ENCODE measurements around the gene FAM156B. TPM values are rescaled to one million over a fixed set of nuclear protein-coding genes. Genes with fewer than 3 reads are reported as not detected.
"Not testable (repeated sequence)": the region's sequence is repeated elsewhere in the genome, so short reads cannot be mapped to it uniquely, and the experiment has no call there.

FAM156B gene
- polyA plus RNA-seq, 1 donor from 2014 or later = 7.4 TPM

DNA sequence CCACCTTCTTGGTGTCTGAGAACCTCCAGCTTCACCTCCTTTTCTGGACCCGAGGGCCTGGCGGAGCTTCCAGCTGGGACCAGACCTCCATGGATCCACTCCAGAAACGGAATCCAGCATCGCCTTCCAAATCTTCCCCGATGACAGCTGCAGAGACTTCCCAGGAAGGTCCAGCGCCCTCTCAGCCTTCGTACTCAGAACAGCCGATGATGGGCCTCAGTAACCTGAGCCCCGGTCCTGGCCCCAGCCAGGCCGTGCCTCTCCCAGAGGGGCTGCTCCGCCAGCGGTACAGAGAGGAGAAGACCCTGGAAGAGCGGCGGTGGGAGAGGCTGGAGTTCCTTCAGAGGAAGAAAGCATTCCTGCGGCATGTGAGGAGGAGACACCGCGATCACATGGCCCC, 10.0 kb downstream of the FAM156B start:
- H3K36me3 Mint-ChIP-seq, H3K9me3 Mint-ChIP-seq, H3K27ac Mint-ChIP-seq: not testable (repeated sequence)

DNA sequence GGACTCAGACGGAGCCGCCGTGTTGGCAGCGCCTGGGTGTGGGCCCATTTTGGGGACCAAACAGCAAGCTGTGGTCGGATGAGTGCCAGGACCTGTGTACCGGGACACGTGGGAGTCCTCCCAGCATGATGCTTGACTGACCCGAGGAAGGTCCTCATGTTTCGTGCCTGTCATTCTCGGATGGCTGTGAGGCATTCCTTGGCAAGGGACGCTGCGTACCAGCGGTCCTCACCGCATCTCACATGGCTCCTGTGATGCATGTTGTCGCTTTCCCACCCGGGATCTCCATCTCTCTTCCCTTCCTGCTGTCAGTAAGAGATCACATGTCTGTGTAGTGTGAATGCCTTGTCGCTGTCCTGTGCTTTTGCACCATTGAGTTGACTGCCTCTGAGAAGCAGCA, 10.8 kb downstream of the FAM156B start:
- not testable (repeated sequence) for H3K4me3 Mint-ChIP-seq, H3K27me3 Mint-ChIP-seq, H3K27ac Mint-ChIP-seq, H3K36me3 Mint-ChIP-seq, H3K9me3 Mint-ChIP-seq, H3K4me1 Mint-ChIP-seq

More for the DNA sequence above, 10.0 kb downstream of the FAM156B start:
- H3K4me3 Mint-ChIP-seq, H3K4me1 Mint-ChIP-seq, H3K27me3 Mint-ChIP-seq: not testable (repeated sequence)

DNA sequence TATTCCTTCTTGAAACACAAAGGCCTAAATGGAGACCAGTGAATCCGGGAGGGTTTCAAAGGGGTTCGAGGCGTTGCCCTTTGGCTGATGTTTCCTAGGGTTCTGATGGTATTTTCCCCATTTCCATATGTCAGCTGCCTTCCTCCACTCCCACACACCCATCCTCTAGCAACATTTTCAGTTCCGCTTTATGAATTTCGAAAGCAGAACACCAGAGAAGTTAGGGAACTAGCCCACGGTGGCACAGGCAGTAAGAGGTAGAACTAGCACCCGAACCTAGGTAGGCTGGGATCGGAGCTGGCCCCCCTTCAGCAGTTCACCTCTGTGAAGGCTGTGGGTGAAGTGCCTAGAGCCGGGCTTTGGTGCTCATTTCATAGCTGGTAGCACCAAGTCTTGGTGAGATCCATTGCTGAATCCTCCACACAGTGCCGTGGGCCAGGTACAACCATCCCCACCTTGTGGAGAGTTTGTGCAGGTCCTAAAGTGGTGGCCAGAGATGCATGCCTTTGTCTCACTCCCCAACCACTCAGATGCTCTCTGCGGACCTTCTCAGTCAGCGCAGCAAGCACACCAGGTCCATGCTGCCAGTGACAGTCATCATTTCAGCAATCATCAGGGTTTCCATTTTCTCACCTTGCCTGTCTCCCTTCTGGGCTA, 12.3 kb downstream of the FAM156B start:
- H3K9me3 Mint-ChIP-seq, H3K27ac Mint-ChIP-seq, H3K4me3 Mint-ChIP-seq, H3K27me3 Mint-ChIP-seq, H3K36me3 Mint-ChIP-seq, H3K4me1 Mint-ChIP-seq: not testable (repeated sequence)

DNA sequence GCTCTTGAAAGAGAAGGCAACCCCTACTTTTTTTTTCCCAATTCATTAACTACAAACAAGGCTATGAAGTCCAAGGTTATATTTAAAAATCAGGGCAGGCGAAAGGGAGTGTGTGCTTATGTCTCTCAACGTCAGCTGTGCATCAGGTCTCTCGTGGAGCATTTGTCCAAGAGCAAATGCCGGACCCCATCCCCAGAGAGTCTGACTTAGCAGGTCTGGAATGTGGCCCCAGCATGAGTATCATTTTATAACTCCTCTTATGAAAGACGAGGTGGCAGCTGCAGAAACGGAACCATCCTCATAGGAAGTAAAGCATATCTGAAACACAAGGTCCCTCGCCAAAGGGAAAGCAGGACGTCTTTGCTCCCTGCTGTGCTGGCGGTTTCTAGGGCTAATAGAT, 16.6 kb downstream of the FAM156B start:
- H3K4me3 Mint-ChIP-seq, H3K36me3 Mint-ChIP-seq, H3K4me1 Mint-ChIP-seq, H3K9me3 Mint-ChIP-seq, H3K27me3 Mint-ChIP-seq, H3K27ac Mint-ChIP-seq: not testable (repeated sequence)

DNA sequence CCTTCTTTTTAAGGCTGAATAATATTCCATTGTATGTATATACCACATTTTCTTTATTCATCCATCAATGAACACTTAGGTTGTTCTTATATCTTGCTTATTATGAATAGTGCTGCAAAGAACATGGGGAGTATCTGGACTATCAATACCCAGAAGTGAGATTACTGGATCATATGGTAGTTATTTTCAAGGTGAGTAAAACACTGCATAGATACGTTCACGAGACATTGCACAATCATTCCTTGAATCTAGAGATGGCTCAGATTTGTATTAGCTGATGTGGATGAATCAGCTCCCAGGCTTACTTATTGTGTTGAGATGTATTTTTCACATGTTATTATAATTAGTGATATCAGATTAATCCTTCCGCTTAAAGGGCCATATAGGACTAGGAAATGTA, 17.6 kb downstream of the FAM156B start:
- not testable (repeated sequence) for H3K4me1 Mint-ChIP-seq, H3K9me3 Mint-ChIP-seq, H3K36me3 Mint-ChIP-seq, H3K4me3 Mint-ChIP-seq, H3K27ac Mint-ChIP-seq, H3K27me3 Mint-ChIP-seq

DNA sequence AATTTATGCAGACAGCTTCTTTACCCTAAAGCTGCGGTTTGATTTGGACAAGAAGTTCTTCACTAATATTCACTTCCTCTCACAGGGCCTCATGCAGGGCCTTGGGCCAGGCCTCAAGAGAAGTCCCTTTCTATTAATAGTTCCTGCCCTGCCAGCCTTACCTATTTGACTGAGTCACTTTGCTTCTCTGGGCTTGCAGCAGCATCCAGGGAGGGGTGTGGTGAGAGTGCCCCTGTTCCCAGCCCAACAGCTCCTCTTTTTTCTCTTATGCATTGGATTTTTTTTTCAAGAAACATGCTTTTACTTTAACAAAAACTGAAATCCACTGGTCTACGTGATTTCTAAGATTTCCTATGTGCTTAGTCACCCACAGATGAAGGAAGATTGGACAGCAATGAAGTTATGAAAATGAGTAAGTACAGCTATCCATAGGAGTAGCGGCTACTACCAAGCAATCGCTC, 26.7 kb downstream of the FAM156B start:
- Mint-ChIP-seq H3K4me1 (peaks cover 14 to 29% (median 24%) of the 10 kb centered on the region in 3 donors), H3K27me3 (no peaks in the 10 kb centered on the region), H3K4me3 (peak overlapping the region in 3 of 4 donors; percentile 46 to 81 (median 75)), H3K36me3 (no peaks in the 10 kb centered on the region), H3K9me3 (no peaks in the 10 kb centered on the region), H3K27ac (peak overlapping the region; percentile 72 to 91 (median 82))

DNA sequence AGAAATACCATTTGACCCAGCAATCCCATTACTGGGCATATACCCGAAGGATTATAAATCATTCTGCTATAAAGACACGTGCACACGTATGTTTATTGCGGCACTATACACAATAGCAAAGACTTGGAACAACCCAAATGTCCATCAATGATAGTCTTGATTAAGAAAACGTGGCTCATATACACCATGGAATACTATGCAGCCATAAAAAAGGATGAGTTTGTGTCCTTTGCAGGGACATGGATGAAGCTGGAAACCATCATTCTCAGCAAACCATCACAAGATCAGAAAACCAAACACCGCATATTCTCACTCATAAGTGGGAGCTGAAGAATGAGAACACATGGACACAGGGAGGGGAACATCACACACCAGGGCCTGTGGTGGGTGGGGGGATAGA, 33.1 kb downstream of the FAM156B start:
- Mint-ChIP-seq H3K27ac (peak overlapping the region in 1 of 3 donors; percentile 29), H3K4me1 (peaks cover 7 to 14% (median 10%) of the 10 kb centered on the region in 3 donors), H3K4me3 (peak overlapping the region in 1 of 4 donors; percentile 22)
- H3K27me3 Mint-ChIP-seq, H3K9me3 Mint-ChIP-seq, H3K36me3 Mint-ChIP-seq: not testable (repeated sequence)

DNA sequence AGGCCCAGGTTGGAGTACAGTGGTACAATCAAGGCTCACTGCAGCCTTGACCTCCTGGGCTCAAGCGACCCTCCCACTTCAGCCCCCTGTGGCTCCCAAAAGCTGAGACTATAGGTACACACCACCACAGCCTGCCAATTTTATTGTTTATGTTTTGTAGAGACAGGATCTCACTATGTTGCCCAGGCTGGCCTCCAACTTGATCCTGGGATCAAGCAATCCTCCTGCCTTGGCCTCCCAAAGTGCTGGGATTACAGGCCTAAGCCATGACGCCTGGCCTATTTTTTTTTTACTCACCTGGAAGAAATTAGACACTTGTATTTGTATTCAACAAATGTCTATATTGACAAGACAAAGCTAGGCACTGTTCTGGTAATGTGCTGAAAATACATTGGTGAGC, 36.1 kb downstream of the FAM156B start:
- Mint-ChIP-seq H3K27me3 (peaks cover 8% of the 10 kb centered on the region), H3K9me3 (no peaks in the 10 kb centered on the region), H3K4me3 (peak overlapping the region in 2 of 4 donors; percentile 41 to 96), H3K4me1 (peaks cover 9 to 19% (median 10%) of the 10 kb centered on the region in 3 donors), H3K36me3 (no peaks in the 10 kb centered on the region), H3K27ac (peak overlapping the region in 1 of 3 donors; percentile 73)

DNA sequence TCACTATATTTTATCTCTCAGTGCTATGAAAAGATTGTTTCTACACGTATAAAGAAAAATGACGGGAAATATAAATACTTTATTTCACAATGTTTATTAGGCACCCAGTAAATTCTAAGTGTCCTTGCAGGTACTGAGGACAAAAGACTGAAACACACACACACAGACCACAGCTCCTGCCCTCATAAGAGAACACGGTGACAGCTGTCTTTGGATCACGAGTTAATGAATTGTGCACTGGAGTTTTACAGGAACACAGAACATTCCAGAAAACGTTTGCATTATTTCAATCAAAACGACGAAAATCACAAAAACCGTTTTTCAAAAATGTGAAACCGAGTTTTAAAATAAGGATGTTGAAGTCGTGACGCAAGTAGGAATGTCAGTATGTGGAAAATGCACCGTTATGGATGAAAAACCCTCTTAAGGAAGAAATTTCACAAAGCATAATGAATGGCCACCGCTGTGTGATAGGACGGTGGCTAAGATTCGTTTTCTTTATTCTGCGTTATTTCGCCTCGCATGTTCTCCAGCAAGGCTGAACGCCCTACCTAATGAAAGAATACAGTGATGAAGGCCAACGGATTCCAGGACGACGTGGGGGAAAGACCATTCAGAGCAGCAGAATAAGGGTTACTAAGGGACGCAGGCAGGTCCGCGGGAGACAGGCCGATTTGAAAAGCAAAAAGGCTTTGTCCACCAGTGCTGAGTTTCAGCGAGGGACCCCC, 37.0 kb downstream of the FAM156B start:
- Mint-ChIP-seq H3K9me3 (no peaks in the 10 kb centered on the region), H3K4me3 (peak overlapping the region; percentile 91 to 98 (median 96)), H3K36me3 (no peaks in the 10 kb centered on the region), H3K27me3 (peaks cover 8% of the 10 kb centered on the region), H3K4me1 (peaks cover 9 to 15% (median 10%) of the 10 kb centered on the region in 3 donors), H3K27ac (peak overlapping the region; percentile 97 to 100 (median 99))

DNA sequence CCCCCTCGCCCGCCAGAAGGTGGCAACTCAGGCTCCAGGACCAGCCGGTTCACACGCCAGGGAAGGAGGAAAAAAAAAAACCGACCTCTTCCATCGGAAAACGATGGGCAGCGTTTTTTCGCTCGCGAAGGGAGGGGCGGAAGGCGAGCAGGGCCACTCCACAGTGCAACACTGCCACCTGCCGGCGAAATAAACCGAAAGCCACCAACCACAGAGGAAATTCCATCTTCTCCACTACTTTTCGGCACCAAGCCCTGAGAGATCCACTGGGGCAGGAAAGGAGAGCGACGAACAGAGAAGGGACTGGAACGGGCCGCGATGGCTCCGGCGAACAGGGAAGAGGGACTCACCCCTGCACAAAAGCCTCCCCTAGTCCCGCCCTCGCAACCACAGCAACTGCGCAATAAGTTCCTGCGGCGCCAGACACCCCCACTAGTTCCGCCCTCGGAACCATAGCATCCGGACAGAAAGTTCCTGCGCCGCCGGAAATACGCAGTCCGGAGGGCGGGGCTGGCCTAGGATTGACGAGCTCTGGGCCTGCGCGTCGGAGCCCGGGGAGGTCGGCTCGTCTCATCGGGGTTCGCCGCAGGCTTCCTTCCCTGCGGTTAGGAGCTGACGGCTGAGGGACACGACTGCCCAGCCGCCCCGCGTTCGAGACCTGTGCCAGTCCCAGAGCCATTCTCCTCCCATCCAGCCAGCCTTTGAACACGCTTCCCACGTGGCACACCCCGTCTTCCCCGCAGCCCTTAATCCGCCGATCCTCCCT, 37.8 kb downstream of the FAM156B start:
- Mint-ChIP-seq H3K36me3 (no peaks in the 10 kb centered on the region), H3K4me1 (peaks cover 9 to 15% (median 10%) of the 10 kb centered on the region in 3 donors), H3K4me3 (peak overlapping the region; percentile 91 to 98 (median 96)), H3K27me3 (peaks cover 8% of the 10 kb centered on the region), H3K9me3 (no peaks in the 10 kb centered on the region), H3K27ac (peak overlapping the region; percentile 97 to 100 (median 99))

DNA sequence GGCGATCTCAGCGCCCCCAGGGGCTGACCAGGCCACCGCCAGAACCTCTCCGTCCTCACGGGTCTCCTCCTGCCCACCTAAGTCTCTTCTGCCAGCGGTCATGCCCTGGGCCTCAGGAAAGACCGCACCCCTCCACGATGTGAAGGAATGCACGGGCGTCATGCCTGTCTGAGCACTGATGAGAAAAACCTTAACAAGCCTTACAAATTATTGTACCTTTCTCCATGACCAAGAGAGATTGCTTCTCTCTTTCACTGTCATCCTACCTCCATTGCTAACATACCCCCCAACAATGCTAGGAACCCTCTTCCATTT, 38.3 kb downstream of the FAM156B start:
- H3K36me3 Mint-ChIP-seq, H3K9me3 Mint-ChIP-seq, H3K27me3 Mint-ChIP-seq: not testable (repeated sequence)
- Mint-ChIP-seq H3K4me1 (peaks cover 9 to 15% (median 10%) of the 10 kb centered on the region in 3 donors), H3K4me3 (peak overlapping the region; percentile 91 to 98 (median 96)), H3K27ac (peak overlapping the region; percentile 97 to 100 (median 99))

DNA sequence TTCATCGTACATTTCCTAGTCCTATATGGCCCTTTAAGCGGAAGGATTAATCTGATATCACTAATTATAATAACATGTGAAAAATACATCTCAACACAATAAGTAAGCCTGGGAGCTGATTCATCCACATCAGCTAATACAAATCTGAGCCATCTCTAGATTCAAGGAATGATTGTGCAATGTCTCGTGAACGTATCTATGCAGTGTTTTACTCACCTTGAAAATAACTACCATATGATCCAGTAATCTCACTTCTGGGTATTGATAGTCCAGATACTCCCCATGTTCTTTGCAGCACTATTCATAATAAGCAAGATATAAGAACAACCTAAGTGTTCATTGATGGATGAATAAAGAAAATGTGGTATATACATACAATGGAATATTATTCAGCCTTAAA, 43.6 kb downstream of the FAM156B start:
- not testable (repeated sequence) for H3K4me1 Mint-ChIP-seq, H3K9me3 Mint-ChIP-seq, H3K36me3 Mint-ChIP-seq, H3K27ac Mint-ChIP-seq, H3K4me3 Mint-ChIP-seq, H3K27me3 Mint-ChIP-seq

DNA sequence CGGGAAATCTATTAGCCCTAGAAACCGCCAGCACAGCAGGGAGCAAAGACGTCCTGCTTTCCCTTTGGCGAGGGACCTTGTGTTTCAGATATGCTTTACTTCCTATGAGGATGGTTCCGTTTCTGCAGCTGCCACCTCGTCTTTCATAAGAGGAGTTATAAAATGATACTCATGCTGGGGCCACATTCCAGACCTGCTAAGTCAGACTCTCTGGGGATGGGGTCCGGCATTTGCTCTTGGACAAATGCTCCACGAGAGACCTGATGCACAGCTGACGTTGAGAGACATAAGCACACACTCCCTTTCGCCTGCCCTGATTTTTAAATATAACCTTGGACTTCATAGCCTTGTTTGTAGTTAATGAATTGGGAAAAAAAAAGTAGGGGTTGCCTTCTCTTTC, 44.6 kb downstream of the FAM156B start:
- not testable (repeated sequence) for H3K9me3 Mint-ChIP-seq, H3K27ac Mint-ChIP-seq, H3K36me3 Mint-ChIP-seq, H3K4me3 Mint-ChIP-seq, H3K27me3 Mint-ChIP-seq, H3K4me1 Mint-ChIP-seq

DNA sequence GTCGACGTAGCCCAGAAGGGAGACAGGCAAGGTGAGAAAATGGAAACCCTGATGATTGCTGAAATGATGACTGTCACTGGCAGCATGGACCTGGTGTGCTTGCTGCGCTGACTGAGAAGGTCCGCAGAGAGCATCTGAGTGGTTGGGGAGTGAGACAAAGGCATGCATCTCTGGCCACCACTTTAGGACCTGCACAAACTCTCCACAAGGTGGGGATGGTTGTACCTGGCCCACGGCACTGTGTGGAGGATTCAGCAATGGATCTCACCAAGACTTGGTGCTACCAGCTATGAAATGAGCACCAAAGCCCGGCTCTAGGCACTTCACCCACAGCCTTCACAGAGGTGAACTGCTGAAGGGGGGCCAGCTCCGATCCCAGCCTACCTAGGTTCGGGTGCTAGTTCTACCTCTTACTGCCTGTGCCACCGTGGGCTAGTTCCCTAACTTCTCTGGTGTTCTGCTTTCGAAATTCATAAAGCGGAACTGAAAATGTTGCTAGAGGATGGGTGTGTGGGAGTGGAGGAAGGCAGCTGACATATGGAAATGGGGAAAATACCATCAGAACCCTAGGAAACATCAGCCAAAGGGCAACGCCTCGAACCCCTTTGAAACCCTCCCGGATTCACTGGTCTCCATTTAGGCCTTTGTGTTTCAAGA, 48.8 kb downstream of the FAM156B start:
- not testable (repeated sequence) for H3K36me3 Mint-ChIP-seq

DNA sequence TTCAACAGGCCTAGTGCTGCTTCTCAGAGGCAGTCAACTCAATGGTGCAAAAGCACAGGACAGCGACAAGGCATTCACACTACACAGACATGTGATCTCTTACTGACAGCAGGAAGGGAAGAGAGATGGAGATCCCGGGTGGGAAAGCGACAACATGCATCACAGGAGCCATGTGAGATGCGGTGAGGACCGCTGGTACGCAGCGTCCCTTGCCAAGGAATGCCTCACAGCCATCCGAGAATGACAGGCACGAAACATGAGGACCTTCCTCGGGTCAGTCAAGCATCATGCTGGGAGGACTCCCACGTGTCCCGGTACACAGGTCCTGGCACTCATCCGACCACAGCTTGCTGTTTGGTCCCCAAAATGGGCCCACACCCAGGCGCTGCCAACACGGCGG, 50.4 kb downstream of the FAM156B start:
- H3K9me3 Mint-ChIP-seq, H3K4me1 Mint-ChIP-seq, H3K27me3 Mint-ChIP-seq, H3K4me3 Mint-ChIP-seq, H3K36me3 Mint-ChIP-seq, H3K27ac Mint-ChIP-seq: not testable (repeated sequence)

More for the DNA sequence above, 48.8 kb downstream of the FAM156B start:
- not testable (repeated sequence) for H3K4me3 Mint-ChIP-seq, H3K27me3 Mint-ChIP-seq, H3K4me1 Mint-ChIP-seq, H3K27ac Mint-ChIP-seq, H3K9me3 Mint-ChIP-seq
